KMS-11 (cell line): ENCODE data around the gene FAM3B.

ENCODE experiments used
- H2AFZ ChIP-seq: fragments of 200-600 bp; sonication (generic); 2 replicates; pipeline ENCODE4 v1.6.1; 2016; ENCODE audit warnings: antibody characterized with exemption, mixed run types, low read depth
- H3K27ac ChIP-seq: fragments of 200-600 bp; sonication (generic); 2 replicates; pipeline ENCODE4 v1.6.1; 2016; ENCODE audit warnings: mild to moderate bottlenecking, mixed run types
- H3K27me3 ChIP-seq: fragments of 200-600 bp; sonication (generic); 2 replicates; pipeline ENCODE4 v1.6.1; 2017; ENCODE audit warnings: mild to moderate bottlenecking, low read depth, mixed run types, moderate library complexity; ENCODE audit not compliant: insufficient read depth
- H3K36me3 ChIP-seq: fragments of 200-600 bp; sonication (generic); 2 replicates; pipeline ENCODE4 v1.6.1; 2017; ENCODE audit warnings: mild to moderate bottlenecking, mixed run types; ENCODE audit not compliant: insufficient read depth
- H3K4me1 ChIP-seq: fragments of 200-600 bp; sonication (generic); 2 replicates; pipeline ENCODE4 v1.6.1; 2016; ENCODE audit warnings: mild to moderate bottlenecking, low read depth, mixed run types; ENCODE audit not compliant: poor library complexity, severe bottlenecking
- H3K4me2 ChIP-seq: fragments of 200-600 bp; sonication (generic); 2 replicates; pipeline ENCODE4 v1.7.0; 2016; ENCODE audit warnings: mild to moderate bottlenecking, mixed run types
- H3K4me3 ChIP-seq: fragments of 200-600 bp; sonication (generic); IDR thresholded peaks from 2 replicates; pipeline ENCODE4 v1.6.1; 2017; ENCODE audit warnings: low read depth, low read length, mixed read lengths; ENCODE audit not compliant: insufficient read depth
- H3K79me2 ChIP-seq: fragments of 200-600 bp; sonication (generic); 2 replicates; pipeline ENCODE4 v1.6.1; 2016; ENCODE audit warnings: low read depth, mixed run types; ENCODE audit not compliant: insufficient read depth
- H3K9ac ChIP-seq: fragments of 200-600 bp; sonication (generic); 2 replicates; pipeline ENCODE4 v1.6.1; 2016; ENCODE audit warnings: mild to moderate bottlenecking, mixed run types
- H4K20me1 ChIP-seq: fragments of 200-600 bp; sonication (generic); 2 replicates; pipeline ENCODE4 v1.6.1; 2016; ENCODE audit warnings: mild to moderate bottlenecking, mixed run types; ENCODE audit not compliant: insufficient read depth
- CTCF ChIP-seq: fragments of 200-600 bp; sonication (generic); conservative IDR thresholded peaks from 2 replicates; pipeline ENCODE4 v1.6.1; 2017; ENCODE audit warnings: low read depth, mild to moderate bottlenecking, antibody characterized with exemption, low read length, moderate library complexity, mixed read lengths

Gene FAM3B

GRCh38 chr21:41370840-41371684 lies 54.5 kb downstream of the FAM3B start:
- Histone ChIP-seq H2AFZ (no peak overlapping the region), H3K27me3 (no peaks in the 10 kb centered on the region), H3K4me3 (no peak overlapping the region), H3K27ac (no peak overlapping the region), H3K9ac (no peak overlapping the region), H3K36me3 (no peaks in the 10 kb centered on the region), H3K4me1 (no peaks in the 10 kb centered on the region), H3K4me2 (no peak overlapping the region), H4K20me1 (no peaks in the 10 kb centered on the region), H3K79me2 (no peaks in the 10 kb centered on the region)
- no peak for TF ChIP-seq CTCF

GRCh38 chr21:41371685-41372030 lies 55.1 kb downstream of the FAM3B start:
- no peak overlapping the region for H3K27ac ChIP-seq
- H3K4me3 ChIP-seq, result no peak overlapping the region
- no peaks in the 10 kb centered on the region for H3K36me3 ChIP-seq
- no peaks in the 10 kb centered on the region for H4K20me1 ChIP-seq
- no peak overlapping the region for H3K9ac ChIP-seq
- H3K4me2 ChIP-seq, result no peak overlapping the region
- no peaks in the 10 kb centered on the region for H3K79me2 ChIP-seq
- TF ChIP-seq CTCF, result no peak
- no peak overlapping the region for H2AFZ ChIP-seq
- no peaks in the 10 kb centered on the region for H3K27me3 ChIP-seq
- no peaks in the 10 kb centered on the region for H3K4me1 ChIP-seq

GRCh38 chr21:41373253-41373652 lies 56.7 kb downstream of the FAM3B start:
- H2AFZ ChIP-seq, result no peak overlapping the region
- no peak overlapping the region for H3K4me3 ChIP-seq
- H3K4me2 ChIP-seq, result no peak overlapping the region
- H3K27me3 ChIP-seq, result no peaks in the 10 kb centered on the region
- no peak overlapping the region for H3K27ac ChIP-seq
- H3K36me3 ChIP-seq, result no peaks in the 10 kb centered on the region
- no peaks in the 10 kb centered on the region for H4K20me1 ChIP-seq
- no peaks in the 10 kb centered on the region for H3K79me2 ChIP-seq
- H3K4me1 ChIP-seq, result no peaks in the 10 kb centered on the region
- no peak for TF ChIP-seq CTCF
- H3K9ac ChIP-seq, result no peak overlapping the region

- H4K20me1 ChIP-seq, result no peaks in the 10 kb centered on the region
- no peak overlapping the region for H2AFZ ChIP-seq
- H3K9ac ChIP-seq, result no peak overlapping the region
- H3K4me2 ChIP-seq, result no peak overlapping the region
- no peaks in the 10 kb centered on the region for H3K27me3 ChIP-seq
- no peak overlapping the region for H3K27ac ChIP-seq
- no peak overlapping the region for H3K4me3 ChIP-seq
- no peaks in the 10 kb centered on the region for H3K79me2 ChIP-seq
- no peaks in the 10 kb centered on the region for H3K4me1 ChIP-seq
- TF ChIP-seq CTCF, result no peak
- no peaks in the 10 kb centered on the region for H3K36me3 ChIP-seq
Measured at GRCh38 chr21:41373763-41374162, 57.2 kb downstream of the FAM3B start.
